Measurements from ENCODE around the gene PRDM16.

- TF ChIP-seq, protein P1, sequence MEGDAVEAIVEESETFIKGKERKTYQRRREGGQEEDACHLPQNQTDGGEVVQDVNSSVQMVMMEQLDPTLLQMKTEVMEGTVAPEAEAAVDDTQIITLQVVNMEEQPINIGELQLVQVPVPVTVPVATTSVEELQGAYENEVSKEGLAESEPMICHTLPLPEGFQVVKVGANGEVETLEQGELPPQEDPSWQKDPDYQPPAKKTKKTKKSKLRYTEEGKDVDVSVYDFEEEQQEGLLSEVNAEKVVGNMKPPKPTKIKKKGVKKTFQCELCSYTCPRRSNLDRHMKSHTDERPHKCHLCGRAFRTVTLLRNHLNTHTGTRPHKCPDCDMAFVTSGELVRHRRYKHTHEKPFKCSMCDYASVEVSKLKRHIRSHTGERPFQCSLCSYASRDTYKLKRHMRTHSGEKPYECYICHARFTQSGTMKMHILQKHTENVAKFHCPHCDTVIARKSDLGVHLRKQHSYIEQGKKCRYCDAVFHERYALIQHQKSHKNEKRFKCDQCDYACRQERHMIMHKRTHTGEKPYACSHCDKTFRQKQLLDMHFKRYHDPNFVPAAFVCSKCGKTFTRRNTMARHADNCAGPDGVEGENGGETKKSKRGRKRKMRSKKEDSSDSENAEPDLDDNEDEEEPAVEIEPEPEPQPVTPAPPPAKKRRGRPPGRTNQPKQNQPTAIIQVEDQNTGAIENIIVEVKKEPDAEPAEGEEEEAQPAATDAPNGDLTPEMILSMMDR (conservative IDR thresholded peaks at IDR 0.05), result no peak
- TF ChIP-seq ZFX (IDR thresholded peaks at IDR 0.05), result no peak
Observed at GRCh38 chr1:3060127-3060526, 8.9 kb upstream of the PRDM16 start.

All from C4-2B (cell line).